Stomach smooth muscle (tissue), 2 donors: ENCODE data around the gene TUBGCP2.

Experiments
- H3K27ac ChIP-seq: one replicate; pipeline ENCODE4 v1.7.0; 2013; ENCODE audit warnings: mild to moderate bottlenecking, low read length, inconsistent platforms
- H3K27me3 ChIP-seq, 2 donors: one replicate each; pipeline ENCODE4 v1.7.0; 2013; ENCODE audit warnings: low read length in 2 of 2; ENCODE audit not compliant: insufficient read depth in 2 of 2, control insufficient read depth in 1 of 2
- H3K36me3 ChIP-seq, 2 donors: one replicate each; pipeline ENCODE4 v1.7.0; 2013; ENCODE audit warnings: low read length in 2 of 2; ENCODE audit not compliant: control insufficient read depth in 2 of 2, insufficient read depth in 2 of 2
- H3K4me1 ChIP-seq: one replicate; pipeline ENCODE4 v1.7.0; 2013; ENCODE audit warnings: low read length; ENCODE audit not compliant: control insufficient read depth, insufficient read depth
- H3K4me3 ChIP-seq, 2 donors: one replicate each; pipeline ENCODE4 v1.7.0; 2013; ENCODE audit warnings: low read length in 2 of 2
- H3K9ac ChIP-seq, 2 donors: one replicate each; pipeline ENCODE4 v1.7.0; 2013; ENCODE audit warnings: low read length in 2 of 2, mild to moderate bottlenecking in 1 of 2
- H3K9me3 ChIP-seq, 2 donors: one replicate each; pipeline ENCODE4 v1.7.0; 2013; ENCODE audit warnings: low read length in 2 of 2; ENCODE audit not compliant: control insufficient read depth in 2 of 2
- donor health status: healthy.
- donor health status: Pancreatic carcinoma.

The TUBGCP2 gene

DNA sequence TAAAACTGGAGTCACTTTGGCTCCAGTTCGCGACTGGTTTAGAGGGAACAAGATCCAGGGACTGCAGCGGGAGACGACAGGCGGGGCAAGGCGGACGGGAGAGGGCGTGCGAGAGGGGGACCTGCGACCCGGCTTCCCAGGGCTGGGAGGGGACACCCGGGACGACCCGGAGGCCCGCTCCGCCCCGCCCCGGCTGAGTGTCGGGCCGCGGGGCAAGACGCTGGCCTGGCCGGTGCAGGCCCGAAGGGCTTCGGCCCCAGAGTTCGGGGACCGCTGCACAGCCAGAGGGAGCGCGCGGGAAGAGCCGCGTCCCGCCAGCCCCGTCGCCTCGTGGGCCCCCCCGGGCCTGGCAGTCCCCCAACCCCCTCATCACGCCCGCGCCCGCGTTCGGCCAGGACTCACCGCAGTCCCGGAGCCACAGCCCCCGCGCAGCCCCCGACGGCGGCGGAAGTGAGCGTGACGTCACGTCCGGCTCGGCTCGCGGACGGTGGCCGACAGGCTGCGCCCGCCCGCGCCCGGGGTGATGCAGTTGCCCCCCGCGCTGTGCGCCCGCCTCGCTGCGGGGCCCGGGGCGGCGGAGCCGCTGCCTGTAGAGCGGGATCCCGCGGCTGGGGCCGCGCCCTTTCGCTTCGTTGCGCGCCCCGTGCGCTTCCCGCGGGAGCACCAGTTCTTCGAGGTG, at the start of gene TUBGCP2, which contains the start of gene ZNF511:
TUBGCP2 (minus strand) TSS at position 452 of the 679 bp plus-strand sequence. CDS start 5,931 bp downstream, outside the sequence.
ZNF511 (plus strand) TSS at position 494 of the 679 bp plus-strand sequence; CDS start at position 524, 30 bp downstream.
- H3K36me3 ChIP-seq, result peaks cover 14 to 16% of the 10 kb centered on the region in 2 donors
- peak within 1 kb of the TSS; percentile 91 to 93 for H3K9ac ChIP-seq
- peak within 1 kb of the TSS; percentile 93 to 95 for H3K4me3 ChIP-seq

GRCh38 chr10:133357285-133358161, 48.9 kb upstream of the TUBGCP2 start, which contains the start of gene FUOM:
Gene FUOM (minus strand): TSS chr10:133358019. CDS start chr10:133358007, 12 bp downstream.
- H3K27ac ChIP-seq, result no peak within 1 kb of the TSS
- H3K9ac ChIP-seq, result peak within 1 kb of the TSS in 1 of 2 donors; percentile 27
- H3K4me1 ChIP-seq, result peaks cover 10% of the 10 kb centered on the region
- H3K4me3 ChIP-seq, result peak within 1 kb of the TSS in 1 of 2 donors; percentile 72
- peaks cover 6 to 7% of the 10 kb centered on the region in 2 donors for H3K36me3 ChIP-seq
- peaks cover 2 to 20% of the 10 kb centered on the region in 2 donors for H3K27me3 ChIP-seq
- H3K9me3 ChIP-seq, result no peaks in the 10 kb centered on the region

More for the DNA sequence above, at the start of gene TUBGCP2, which contains the start of gene ZNF511:
- Histone ChIP-seq H3K27me3 (no peaks in the 10 kb centered on the region), H3K4me1 (peaks cover 28% of the 10 kb centered on the region), H3K9me3 (no peaks in the 10 kb centered on the region), H3K27ac (peak within 1 kb of the TSS; percentile 84)

DNA sequence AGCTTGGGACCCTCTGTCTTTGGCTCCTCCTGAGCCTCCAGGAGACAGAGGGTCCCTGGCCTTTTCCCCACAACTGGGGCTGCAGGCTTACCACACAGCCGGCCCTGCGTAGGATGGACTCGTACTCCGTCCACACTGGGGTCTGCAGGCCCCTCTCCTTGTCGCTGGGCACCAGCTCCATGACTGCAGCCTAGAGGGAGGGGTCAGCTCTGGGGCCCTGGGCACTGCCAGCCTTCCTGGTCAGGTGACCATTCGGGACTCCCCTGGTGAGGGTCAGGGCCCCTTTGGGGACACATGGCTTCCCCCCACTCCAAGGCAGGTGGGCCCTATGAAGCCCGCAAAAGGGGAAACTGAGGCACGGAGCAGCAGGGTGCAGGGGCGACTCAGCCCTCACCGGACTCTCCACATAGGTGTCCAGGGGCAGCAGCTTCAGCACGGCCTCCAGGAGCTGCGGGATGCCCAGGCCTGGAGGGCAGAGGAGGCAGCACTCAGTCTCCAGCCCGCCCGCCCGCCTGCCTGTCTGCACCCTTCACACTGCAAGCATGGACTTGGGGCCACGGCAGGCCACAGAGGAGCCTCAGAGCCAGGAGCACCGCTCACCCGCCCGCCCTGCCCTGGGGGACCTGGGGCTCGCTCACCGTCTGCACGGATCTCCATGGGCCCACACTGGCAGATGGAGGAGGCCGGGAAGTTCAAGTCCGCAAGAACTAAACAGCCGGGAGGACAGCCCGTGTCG, 48.0 kb upstream of the TUBGCP2 start:
- H3K9ac ChIP-seq, result peak overlapping the region in 1 of 2 donors; percentile 27
- H3K27ac ChIP-seq, result no peak overlapping the region
- peaks cover 10% of the 10 kb centered on the region for H3K4me1 ChIP-seq
- H3K27me3 ChIP-seq, result peaks cover 2 to 22% of the 10 kb centered on the region in 2 donors
- peak overlapping the region in 1 of 2 donors; percentile 72 for H3K4me3 ChIP-seq
- H3K36me3 ChIP-seq, result no peaks in the 10 kb centered on the region
- H3K9me3 ChIP-seq, result no peaks in the 10 kb centered on the region

DNA sequence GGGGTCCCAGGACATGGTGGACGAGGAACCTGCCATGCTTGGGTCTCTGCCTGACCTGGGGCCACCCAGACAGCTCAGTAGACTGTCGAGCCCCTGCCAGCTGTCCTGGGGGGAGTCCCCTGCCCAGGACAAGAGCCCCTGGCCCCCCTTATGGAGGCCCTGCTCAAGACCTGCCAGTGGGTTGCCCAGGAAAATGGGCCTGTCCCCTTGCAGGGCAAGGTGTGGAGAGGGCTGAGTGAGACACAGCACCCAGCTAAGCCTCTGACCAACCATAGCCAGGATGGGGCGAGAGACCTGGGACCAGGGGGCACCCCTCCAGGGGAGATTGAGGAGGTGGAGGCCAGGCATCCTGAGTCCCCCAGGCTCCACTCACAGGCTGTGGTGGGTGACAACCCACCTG, 47.3 kb upstream of the TUBGCP2 start:
- Histone ChIP-seq H3K36me3 (no peaks in the 10 kb centered on the region), H3K9me3 (no peaks in the 10 kb centered on the region), H3K4me3 (no peak overlapping the region), H3K27me3 (peaks cover 2 to 22% of the 10 kb centered on the region in 2 donors), H3K9ac (no peak overlapping the region), H3K4me1 (peaks cover 10% of the 10 kb centered on the region), H3K27ac (no peak overlapping the region)

- Histone ChIP-seq H3K4me1 (peaks cover 10% of the 10 kb centered on the region), H3K36me3 (no peaks in the 10 kb centered on the region), H3K9ac (no peak overlapping the region), H3K9me3 (no peaks in the 10 kb centered on the region), H3K27ac (no peak overlapping the region), H3K27me3 (peaks cover 2 to 22% of the 10 kb centered on the region in 2 donors), H3K4me3 (no peak overlapping the region)
Measured at GRCh38 chr10:133355266-133355665, 46.6 kb upstream of the TUBGCP2 start.

- Histone ChIP-seq H3K9ac (no peak overlapping the region), H3K27ac (no peak overlapping the region), H3K9me3 (no peaks in the 10 kb centered on the region), H3K36me3 (no peaks in the 10 kb centered on the region), H3K4me1 (peaks cover 10% of the 10 kb centered on the region), H3K27me3 (peaks cover 4 to 22% of the 10 kb centered on the region in 2 donors), H3K4me3 (no peak overlapping the region)
Measured at GRCh38 chr10:133354672-133355240, 46.1 kb upstream of the TUBGCP2 start.

- no peak overlapping the region for H3K27ac ChIP-seq
- no peaks in the 10 kb centered on the region for H3K36me3 ChIP-seq
- H3K9ac ChIP-seq, result no peak overlapping the region
- no peak overlapping the region for H3K4me3 ChIP-seq
- peaks cover 6 to 25% of the 10 kb centered on the region in 2 donors for H3K27me3 ChIP-seq
- H3K9me3 ChIP-seq, result no peaks in the 10 kb centered on the region
- H3K4me1 ChIP-seq, result peaks cover 10% of the 10 kb centered on the region
Measured at GRCh38 chr10:133353988-133354605, 45.4 kb upstream of the TUBGCP2 start.

- H3K9ac ChIP-seq, result no peak overlapping the region
- H3K4me3 ChIP-seq, result no peak overlapping the region
- peaks cover 6 to 25% of the 10 kb centered on the region in 2 donors for H3K27me3 ChIP-seq
- H3K27ac ChIP-seq, result no peak overlapping the region
- peaks cover 7% of the 10 kb centered on the region for H3K4me1 ChIP-seq
- no peaks in the 10 kb centered on the region for H3K9me3 ChIP-seq
- no peaks in the 10 kb centered on the region for H3K36me3 ChIP-seq
Measured at GRCh38 chr10:133353202-133353959, 44.7 kb upstream of the TUBGCP2 start.
